Putamen (tissue), 1 donor: ENCODE measurements around the gene SMIM12.

Experiments used
- DNase-seq: peaks from one replicate; pipeline ENCODE4 v3.0.0-alpha.2; 2016; ENCODE audit warnings: low spot score

The SMIM12 gene

DNA sequence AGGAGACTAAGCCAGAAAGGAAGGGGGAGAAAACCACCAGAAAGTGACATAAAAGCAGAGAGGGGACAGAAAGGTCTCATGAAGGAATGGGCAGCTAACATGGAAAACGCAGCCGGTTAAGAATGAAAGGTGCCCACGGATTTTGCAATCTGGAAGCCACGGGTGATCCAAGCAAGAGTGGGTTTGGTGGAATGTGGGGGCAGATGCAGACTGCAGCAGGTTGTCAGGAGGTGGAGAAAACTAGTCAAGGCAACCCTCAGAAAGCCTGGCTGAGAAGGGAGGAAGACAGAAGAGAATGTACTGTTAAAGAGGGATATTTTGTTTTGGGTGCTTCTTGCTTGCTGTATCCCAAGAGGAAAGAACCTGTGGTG, 12.6 kb upstream of the SMIM12 start:
- DNase-seq = peak; percentile 75

DNA sequence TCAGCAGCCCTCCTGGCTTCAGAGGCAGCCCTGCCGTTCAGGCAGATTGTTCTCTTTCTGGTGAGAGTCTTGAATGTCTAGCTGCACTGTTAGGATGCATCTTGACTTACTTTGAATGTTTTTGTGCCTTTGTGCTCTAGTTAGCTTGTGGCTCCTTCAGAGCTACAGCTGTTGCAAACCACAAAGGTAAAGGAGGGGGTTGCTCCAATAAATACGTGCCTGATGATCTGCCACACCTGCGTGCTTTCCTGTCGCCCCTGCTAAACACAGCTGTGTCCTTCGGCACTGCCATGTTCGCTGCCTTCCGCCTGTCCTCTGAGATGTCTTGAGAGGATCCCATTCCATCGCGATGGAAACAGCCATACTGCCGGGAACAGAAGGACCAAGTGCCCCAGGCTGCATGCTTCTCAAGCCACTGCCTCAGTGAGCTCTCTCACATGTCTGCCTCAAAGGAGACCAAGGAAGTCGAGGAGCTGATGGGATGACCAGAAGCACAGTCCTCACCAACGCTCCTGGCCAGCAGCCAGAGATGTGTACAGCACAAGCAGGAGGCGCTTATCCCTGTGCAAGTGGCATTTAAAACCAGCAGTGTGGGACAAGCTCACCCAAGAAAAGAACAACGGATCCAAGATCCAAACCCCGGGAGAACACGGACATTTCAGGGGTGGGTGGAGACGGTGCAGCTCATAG, 12.0 kb upstream of the SMIM12 start:
- DNase-seq = no peak

DNA sequence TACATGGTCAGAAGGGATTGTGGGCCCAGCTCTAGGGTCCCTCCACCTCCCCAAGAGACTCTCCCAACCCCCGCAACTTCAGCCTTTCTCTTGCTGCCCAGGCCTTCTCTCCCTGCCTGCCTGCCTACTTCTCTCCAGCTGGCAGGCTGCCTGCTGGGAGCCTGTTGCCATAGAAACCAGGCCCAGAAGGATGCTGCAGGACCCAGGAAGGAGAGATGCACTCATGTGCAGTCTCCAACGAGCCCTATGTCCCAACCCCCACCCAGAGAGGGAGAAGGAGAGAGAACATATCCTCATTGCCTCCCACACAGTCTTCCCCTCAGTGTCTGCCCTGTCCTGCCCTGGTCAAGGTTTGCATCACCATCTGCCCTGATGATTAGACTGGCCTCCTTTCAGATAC, 10.8 kb upstream of the SMIM12 start:
- no peak for DNase-seq

DNA sequence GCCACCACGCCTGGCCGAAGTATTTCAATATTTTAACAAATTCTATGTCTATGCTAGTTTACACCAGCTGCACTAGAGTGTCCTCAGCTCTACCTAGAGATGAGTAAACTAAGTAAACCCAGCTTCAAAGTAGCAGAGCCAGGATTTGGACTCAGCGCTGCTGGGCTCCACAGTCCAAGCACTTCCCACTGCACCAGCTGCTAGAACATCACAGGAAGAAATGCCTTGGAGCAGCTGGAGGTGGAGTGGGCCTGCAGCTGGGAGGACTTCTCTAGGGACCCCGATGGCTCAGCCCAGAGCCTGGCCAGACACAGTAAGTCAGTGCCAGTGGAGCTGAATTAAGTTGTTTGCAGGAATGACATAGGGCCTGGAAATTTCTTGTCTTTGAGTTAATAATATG, 10.2 kb upstream of the SMIM12 start:
- DNase-seq = no peak

DNA sequence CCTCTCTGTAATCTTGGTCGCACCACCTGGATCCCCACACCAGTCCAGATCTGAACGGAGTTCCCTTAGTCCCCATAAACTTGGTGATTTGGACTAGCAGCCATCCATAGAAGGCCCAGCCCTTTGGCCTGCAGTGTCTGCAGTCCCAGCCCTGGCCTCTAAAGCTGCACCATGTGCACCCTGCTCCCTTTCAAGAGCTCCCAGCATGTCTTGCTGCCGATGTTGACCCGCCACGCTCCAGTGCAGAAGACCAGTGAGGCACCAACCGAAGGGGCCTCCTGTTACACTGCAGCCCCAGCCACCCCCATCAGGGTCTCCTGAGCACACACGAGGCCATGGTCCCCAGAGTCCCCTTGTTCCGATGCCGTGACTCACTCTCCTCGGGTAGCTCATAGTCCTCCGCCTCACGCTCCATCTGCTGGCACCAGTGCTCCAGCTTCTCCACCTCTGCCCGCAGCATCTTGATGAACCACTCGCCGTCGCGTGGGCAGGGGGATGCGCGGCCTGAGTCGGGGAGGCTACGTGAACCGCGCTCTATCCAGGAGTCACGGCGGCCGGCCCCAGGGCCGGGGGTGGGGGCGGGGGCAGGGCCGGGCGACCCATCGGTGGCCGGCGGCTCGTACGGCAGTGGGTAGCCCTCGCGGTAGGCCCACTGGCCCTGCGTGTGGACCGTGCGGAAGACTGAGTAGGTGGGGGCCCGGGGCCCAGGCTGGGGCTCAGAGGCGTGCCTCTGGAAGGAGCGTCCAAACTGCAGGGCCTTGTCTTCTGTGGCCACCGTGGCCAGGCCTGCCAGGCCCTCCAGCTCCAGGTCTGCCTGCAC, 8.9 kb upstream of the SMIM12 start:
- no peak for DNase-seq

DNA sequence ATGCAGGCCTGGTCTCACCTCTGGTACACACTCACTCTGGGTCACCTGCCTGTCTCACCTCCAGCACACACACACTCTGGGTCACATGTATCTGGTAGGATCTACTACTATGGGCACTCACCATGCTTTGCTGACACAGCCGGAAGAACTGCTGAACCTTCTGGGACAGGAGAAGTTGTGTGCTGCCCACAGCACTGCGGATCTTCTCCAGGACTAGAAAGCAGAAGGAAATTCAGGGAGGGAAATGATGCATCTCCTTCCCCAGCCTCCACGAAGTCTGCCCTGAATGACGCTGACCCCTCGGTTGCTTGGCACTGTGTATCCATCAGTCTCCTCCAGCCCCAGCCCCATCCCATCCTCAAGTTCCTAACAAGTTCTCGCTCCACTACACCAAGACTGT, 7.9 kb upstream of the SMIM12 start:
- no peak for DNase-seq

DNA sequence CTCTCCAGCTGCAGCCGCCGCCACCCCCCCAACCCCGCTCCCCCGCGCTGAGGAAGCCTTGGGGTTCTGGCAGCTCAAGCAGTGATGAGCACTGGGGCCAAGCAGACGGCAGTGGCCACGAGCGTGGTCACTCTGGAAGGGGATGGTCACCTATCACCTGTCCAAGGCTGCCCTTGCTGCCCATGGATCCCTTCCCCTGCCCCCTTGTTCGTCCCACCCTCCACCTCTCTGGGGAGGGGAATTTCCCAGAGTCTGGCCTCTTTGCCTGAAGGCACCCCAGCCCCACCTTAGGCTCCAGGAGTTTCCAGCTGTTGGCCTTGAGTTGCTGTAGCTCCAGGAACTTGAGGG, 7.2 kb upstream of the SMIM12 start:
- no peak for DNase-seq

DNA sequence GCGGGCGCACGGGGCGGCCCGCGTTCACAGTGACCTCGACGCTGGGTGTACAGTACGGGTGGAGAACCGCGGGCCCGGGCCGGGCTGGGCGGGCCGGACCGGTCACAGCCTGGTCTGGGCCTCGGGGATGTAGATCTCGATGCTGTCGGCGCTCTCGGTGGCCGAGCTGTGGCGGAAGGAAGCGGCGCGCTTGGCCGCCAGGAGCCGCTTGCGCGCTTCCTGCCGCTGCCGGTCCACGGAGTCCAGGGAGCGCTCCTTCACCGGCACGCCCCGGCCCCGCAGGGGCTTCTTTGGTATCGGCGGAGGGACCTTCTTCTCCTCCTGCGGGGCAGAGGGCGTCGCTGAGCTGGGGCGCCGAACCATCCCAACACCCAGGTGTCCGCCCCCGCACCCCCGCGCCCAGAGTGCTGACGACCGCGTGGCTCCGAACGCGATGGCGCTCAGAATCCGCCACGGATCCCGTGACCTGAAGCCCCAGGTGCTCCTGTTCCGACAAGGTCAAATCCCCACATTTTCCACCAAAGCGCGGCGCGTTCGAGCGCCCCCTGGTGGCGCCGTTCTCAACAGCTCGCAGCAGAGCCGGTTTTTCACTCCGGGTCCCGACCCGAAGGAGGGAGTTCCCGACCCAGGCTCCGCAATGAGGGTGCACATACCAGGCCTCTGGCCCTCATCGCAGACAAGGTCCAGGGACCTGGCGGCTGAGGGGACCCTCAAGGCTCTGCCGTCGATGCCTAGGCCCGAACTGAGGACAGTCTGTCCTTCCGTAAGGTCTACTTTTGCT, 6.6 kb upstream of the SMIM12 start:
- peak; percentile 58 for DNase-seq

DNA sequence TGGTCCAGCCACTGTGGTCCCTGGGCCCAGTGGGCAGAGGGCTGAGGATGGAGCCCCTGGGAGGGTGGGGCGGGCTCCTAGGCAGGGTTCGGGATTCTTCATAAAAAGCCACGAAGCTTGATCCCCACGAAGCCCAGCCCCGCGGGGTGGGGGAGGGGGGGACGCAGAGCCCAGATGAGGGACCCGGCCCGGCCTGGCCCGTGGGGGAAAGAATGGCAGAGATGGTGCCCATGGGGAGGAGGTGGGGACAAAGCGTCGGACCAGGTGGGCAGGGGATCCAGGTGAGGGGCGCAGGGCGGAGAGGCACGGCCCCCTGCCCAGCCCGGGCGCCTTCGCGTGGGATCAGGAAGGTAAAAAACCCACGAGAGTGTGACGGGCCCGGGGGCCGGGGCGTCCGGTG, 6.0 kb upstream of the SMIM12 start:
- DNase-seq = no peak

DNA sequence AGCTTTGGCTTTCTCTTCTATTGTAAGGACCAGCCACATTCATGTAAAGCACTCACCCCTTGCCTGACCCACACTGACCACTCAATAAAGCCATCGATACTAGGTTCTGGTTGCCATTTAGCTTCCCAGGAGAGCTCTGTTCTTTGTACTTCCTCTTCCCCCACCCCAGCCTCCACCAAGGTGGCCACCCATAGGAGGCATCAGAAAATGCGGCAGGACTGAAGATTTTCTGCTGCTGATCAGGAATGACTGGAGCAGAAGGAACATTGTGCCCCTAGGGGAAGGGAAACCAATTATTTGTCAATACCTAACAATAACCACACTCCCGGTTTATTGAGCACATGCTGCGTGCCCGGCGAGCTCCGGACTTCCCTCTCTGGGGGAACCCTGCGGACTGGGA, 5.2 kb upstream of the SMIM12 start:
- DNase-seq = no peak

DNA sequence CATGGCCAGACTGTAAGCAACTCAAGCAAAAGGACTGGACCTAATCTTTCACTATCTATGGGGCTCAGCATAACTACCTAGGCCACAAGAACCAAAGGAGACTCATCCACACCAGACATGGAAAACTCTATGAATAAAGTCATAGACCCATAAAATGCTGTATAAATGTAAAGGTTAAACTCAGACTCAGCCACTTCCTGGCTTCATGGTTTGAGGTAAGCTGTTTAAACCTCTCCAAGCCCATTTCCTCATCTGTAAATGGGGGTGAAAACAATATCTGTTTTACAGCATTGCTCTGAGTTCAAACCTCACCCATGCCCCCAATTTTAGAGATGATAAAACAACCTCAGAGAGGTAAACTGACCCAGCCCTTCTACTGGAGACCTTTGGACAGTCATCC, 4.0 kb upstream of the SMIM12 start:
- no peak for DNase-seq

DNA sequence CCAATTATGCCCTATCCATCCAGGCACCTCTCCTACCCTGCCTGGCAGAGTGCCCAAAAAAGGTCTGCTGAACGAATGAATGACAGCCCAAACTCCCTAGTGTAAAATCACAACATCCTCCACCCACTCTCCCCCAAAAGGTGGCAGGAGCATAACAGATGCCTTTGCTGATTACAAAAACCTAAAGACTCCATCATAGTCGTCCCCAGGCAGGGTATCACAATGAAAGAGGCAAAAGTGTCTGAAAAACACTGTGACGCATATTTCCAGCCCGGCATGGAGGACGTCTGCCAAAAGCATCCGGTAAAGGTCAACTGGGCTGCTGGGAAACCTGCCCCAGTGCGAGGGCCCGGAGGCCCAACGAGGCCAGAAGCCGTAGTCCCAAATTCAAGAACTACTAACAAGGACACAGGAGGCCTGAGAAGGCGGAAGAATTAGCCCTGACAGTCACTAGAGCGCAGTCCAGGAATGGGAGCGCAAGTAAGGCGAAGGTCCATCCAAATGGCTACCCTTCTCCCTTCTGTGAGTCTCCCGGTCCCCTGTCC, 576 bp downstream of the SMIM12 start:
- peak; percentile 56 for DNase-seq

DNA sequence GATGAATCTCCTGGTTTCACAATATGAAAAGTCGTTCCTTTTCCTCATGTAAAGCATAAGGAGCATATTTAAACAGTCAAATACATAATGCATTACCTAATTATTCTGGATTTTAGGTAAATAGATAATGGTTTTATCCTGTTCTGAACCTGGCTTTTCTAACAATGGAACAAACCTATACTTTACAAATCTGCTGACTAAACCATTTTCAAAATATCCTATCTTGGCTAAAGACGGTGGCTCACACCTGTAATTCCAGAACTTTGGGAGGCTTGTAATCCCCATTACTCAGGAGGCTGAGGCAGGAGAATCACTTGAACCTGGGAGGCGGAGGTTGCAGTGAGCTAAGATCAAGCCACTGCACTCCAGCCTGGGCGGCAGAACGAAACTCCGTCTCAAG, 2.9 kb downstream of the SMIM12 start:
- DNase-seq = no peak

DNA sequence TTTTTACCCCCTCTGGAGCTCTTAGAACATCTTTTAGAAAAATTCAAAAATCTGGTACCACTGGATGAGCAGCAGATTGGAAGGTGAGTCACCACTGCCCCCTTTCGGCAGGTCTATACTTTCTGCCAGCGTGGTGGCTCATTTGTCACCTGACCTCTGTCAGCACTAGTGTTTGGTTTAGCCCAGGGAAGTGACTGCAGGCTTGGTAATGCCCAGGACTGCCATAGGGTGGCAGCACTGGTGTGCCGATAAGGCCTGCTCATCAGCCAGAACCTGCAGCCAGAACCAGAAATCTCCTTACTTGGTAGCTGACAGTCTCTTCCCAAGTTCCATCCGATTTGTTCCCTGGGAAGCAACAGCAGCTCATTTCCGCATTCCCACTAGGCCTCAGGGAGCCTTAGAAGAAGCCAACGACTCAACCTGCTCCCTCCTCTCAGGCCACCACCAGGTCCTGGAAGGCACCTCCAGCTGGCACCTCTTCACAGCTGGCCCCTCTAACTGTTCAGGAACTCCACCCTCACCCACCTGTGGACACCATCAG, 6.8 kb downstream of the SMIM12 start:
- peak; percentile 90 for DNase-seq

DNA sequence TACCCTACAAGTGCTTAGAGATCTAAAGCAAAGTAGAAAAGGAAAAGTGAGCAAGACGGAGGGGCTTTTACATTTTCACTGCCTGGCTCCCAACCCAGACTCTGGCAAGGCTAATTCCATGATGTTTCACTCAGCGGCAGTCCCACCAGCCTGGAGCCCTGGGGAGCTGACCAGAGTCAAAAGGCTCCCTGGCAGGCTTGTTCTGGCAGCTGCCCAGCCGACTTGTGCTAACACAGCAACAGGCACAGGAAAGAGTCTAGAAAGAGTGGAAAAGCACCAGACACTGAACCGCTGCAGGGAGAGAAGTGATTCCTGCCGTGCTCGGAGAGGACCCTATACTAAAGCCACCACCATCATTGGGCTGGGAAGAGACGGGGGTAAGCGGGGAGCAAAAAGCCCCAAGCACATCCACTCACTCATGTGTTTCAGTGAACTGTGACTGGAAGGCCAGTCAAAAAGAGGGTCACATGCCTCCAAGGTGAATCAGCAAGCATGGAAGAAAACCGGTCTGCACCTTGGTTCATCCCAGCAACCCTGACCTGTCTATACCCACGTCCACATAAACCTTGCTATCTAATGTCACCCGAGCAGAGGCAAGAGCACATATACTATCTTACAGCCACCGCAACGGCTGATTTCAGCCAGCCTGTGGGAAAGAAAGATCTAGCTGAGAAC, 8.0 kb downstream of the SMIM12 start:
- DNase-seq = no peak

DNA sequence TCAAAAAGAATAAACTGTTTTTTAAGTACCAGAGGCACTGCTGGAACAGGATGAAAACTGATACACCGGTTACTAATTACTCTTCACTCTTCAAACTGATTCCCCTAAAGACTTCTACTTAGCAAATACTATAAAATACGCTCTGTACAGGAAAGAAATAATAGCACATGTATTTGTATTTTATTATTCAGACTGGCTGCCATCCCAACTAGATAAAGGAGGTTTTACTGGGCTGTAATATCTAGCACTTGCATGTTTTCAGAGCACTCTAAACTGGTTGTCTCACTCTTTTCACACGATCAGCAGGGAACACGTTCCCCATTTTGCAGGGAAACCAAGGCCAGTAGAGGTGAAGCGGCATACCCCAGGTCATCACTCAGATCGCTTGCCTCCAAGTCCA, 9.2 kb downstream of the SMIM12 start:
- DNase-seq = no peak

DNA sequence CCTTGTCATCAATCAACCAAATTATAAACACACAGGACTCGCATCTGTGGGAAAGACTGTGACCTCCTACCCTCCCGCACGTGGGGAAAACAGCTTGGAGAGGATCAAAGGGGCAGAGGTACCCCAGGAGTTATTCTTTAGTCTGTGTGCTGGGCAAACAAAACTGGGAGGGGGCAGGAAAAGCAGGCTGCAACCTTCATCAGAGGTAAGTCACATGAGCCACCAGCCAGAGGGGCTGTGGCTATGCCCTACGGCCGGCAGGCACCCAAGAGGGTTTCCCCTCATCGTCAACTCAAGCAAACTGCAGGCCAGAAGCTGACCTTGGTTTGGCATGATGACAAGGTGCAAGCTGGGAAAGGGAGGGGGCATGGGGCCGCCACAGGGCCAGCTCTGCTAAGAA, 12.5 kb downstream of the SMIM12 start:
- DNase-seq = no peak

DNA sequence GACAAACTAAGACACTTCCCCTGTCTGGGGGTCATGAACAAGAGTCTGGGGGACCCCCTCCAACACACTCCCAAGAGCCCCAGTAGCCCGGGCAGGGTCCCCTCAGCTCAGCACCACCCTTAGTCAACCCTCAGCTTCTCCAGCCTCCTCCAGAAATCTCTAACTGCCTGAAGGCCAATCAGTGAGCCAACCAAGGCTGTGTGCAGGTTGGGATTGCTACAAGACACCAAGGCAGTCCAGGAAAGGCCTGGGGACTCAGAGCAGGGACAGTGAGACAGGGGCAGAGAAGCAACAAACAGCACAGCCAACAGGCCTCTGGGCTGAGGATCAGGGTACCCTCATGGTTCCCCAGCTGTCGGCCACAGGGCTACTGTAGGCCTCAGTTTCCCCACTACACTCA, 13.3 kb downstream of the SMIM12 start:
- DNase-seq = no peak

DNA sequence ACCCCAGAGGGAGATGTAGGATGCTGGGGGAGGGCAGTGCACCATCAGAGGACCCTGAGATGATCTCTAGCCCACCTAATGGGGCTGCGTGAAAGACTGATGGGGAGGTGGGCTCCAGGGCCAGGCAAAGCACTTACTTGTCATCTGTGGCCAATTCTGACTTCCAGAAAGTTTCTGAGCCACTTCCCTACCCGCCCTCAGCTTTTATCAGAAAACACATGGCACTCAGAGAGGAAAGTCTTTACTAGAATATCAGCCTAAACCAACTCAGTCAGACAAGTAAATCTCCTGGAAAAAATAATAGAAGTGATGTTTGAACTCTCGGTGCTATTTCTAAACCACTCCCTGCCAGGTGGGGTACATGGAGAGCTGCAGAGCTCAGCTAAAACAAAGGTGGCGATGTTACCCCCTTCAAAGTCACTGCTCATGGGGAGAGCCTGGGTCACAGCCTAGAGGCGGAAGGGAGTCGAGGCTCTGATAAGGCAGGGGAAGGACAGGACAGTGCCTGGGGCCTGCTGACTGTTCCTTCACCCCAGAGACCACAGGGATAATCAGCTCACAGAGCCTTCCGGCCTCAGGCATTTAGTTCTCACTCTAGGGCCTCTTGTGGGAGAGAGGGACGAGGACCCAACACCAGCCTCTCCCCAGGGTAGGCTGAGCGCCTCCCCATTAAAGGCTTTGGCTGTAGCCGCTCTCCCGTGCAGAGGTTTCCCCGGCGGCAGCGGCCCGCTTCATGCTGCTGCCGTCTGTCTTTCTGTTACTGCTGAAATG, 14.2 kb downstream of the SMIM12 start:
- DNase-seq = no peak

DNA sequence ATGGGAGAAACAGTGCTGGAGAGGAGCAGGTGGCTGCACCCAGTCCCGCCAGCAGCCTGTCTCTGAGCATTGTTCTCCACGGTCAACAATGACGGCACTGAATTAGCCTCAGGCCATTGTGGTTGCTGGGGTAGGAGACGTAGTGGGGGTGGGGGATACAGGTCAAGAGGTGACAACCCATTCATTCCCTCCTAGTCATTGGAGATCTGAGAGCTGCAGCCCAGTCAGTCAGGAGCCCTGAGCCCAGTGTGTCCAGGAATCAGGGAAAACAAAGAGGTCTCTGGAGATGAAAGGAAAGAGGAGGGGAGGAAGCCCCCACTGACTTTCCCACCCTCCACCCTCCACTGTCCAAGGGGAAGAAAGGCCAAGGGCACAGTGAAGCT, 15.3 kb downstream of the SMIM12 start:
- no peak for DNase-seq
